ENCODE results near the gene TRMU. TPM values are rescaled to one million over a fixed set of nuclear protein-coding genes. Genes with fewer than 3 reads are reported as not detected.
A peak's percentile ranks its signal among the peaks of the same experiment; 100 is the strongest.

The TRMU gene
- total and polyA plus RNA-seq, 2 of the 4 experiments (the other 2 are of a cell fraction) = 19.0 to 36.4 TPM

GRCh38 chr22:46354993-46355305 lies 19.4 kb downstream of the TRMU start:
- no peak overlapping the region for H4K91ac ChIP-seq (ENCODE audit: insufficient read depth, low read depth, low read length)
- WGBS, 2 experiments (ENCODE audit: extremely low coverage in 2 of 2, insufficient read length in 1 of 2) = no CpG with 5 or more reads among the region's 7 CpGs
- BruUV-seq (replicated peaks) = no TSS peak
- POLR2A ChIA-PET (ENCODE audit: unreplicated experiment) = no interaction called here
- H3K14ac ChIP-seq (replicated peaks; ENCODE audit: low read depth, low read length) = no peak overlapping the region
- no peak for ATAC-seq (ENCODE audit: low read depth)
- no peaks in the 10 kb centered on the region for H3K9me3 ChIP-seq (ENCODE audit: control insufficient read depth, insufficient read depth, low read length)
- no peaks in the 10 kb centered on the region for H3K9me1 ChIP-seq (ENCODE audit: insufficient read depth, low read length)
- H2BK20ac ChIP-seq (ENCODE audit: low read depth, low read length) = no peak overlapping the region
- H2AFZ ChIP-seq (replicated peaks; ENCODE audit: low read length, poor library complexity) = no peak overlapping the region
- intact Hi-C loops (cut with micrococcal nuclease) (loop anchor here (1.0 kb wide), 1 partner anchor 187 kb away; no protein-coding TSS in a partner anchor), dilution Hi-C loops (cut with HindIII; ENCODE audit: low sequenced_read_pairs, unreplicated experiment) (no loop called here), in situ Hi-C loops (cut with MboI; ENCODE audit: low sequenced_read_pairs) (no loop called here)
- H3K18ac ChIP-seq (ENCODE audit: low read depth, low read length) = no peak overlapping the region
- DNase-seq = no peak
- no peaks in the 10 kb centered on the region; a peak in 2 of 4 replicates for H3K79me1 ChIP-seq (ENCODE audit: low read depth in 1 of 2, low read length in 2 of 2)
- no peaks in the 10 kb centered on the region for H3K27me3 ChIP-seq (ENCODE audit: control insufficient read depth, insufficient read depth, low read length)
- no peak overlapping the region for H4K5ac ChIP-seq (ENCODE audit: low read depth, low read length)
- no peak overlapping the region for H2AK5ac ChIP-seq (ENCODE audit: low read depth, low read length)
- peaks cover 27% of the 10 kb centered on the region for H4K20me1 ChIP-seq (ENCODE audit: insufficient read depth, low read length)
- CTCF ChIA-PET = interaction anchor here (1.9 kb wide), 1 partner anchor 19 kb away, joined by 4 read pairs; no protein-coding TSS in a partner anchor
- no peak overlapping the region for H2BK15ac ChIP-seq (ENCODE audit: low read depth, low read length)
- TF ChIP-seq USF2 (IDR thresholded peaks at IDR 0.05; ENCODE audit: low read depth, low read length) (no peak), BHLHE40 (IDR thresholded peaks at IDR 0.05; ENCODE audit: low read depth, low read length) (no peak), MAZ (IDR thresholded peaks at IDR 0.05; ENCODE audit: borderline replicate concordance, low read depth, low read length) (no peak), CHD1 (IDR thresholded peaks at IDR 0.05; ENCODE audit: low read depth, low read length) (no peak), ELK1 (IDR thresholded peaks at IDR 0.05; ENCODE audit: borderline replicate concordance, low read depth, low read length) (no peak), MXI1 (IDR thresholded peaks at IDR 0.05; ENCODE audit: borderline replicate concordance, low read depth, low read length) (no peak), MAFK (IDR thresholded peaks at IDR 0.05; ENCODE audit: low read depth, low read length) (no peak), RCOR1 (IDR thresholded peaks at IDR 0.05; ENCODE audit: insufficient replicate concordance, low read length) (no peak), SMC3 (IDR thresholded peaks at IDR 0.05; ENCODE audit: low read depth, low read length) (no peak), CTCF (conservative IDR thresholded peaks at IDR 0.05; ENCODE audit: low read depth, low read length) (no peak), POLR2A (IDR thresholded peaks at IDR 0.05; ENCODE audit: low read depth, low read length) (no peak), CEBPB (IDR thresholded peaks at IDR 0.05; ENCODE audit: low read depth, low read length) (no peak), FOS (IDR thresholded peaks at IDR 0.05; ENCODE audit: low read depth, low read length) (no peak), RFX5 (IDR thresholded peaks at IDR 0.05; ENCODE audit: low read depth, low read length) (no peak)
- no peak overlapping the region for H2BK120ac ChIP-seq (ENCODE audit: low read depth, low read length)
- H3K56ac ChIP-seq (ENCODE audit: extremely low read depth, insufficient read depth, low read length) = no peak overlapping the region
- no peak overlapping the region for H3K23ac ChIP-seq (ENCODE audit: low read depth, low read length)
- no peak overlapping the region for H3K9ac ChIP-seq (ENCODE audit: low read depth, low read length)
- peak overlapping the region; percentile 9 for H2AK9ac ChIP-seq (replicated peaks; ENCODE audit: low read depth, low read length, poor library complexity)
- H2BK5ac ChIP-seq (ENCODE audit: low read depth, low read length, poor library complexity, severe bottlenecking) = no peak overlapping the region
- H4K8ac ChIP-seq (ENCODE audit: low read depth in 2 of 2, low read length in 2 of 2) = no peak overlapping the region
- no peak overlapping the region for H3K4me3 ChIP-seq (ENCODE audit: insufficient read depth, low read depth, low read length)
- no peak overlapping the region for H3K4me2 ChIP-seq (ENCODE audit: low read depth, low read length)
- H3K27ac ChIP-seq (ENCODE audit: insufficient read depth, low read length) = no peak overlapping the region
- H3K4ac ChIP-seq (ENCODE audit: low read depth, low read length) = no peak overlapping the region
- H3K36me3 ChIP-seq (ENCODE audit: control insufficient read depth, insufficient read depth, low read length) = peaks cover 65% of the 10 kb centered on the region
- no peaks in the 10 kb centered on the region for H3K4me1 ChIP-seq (ENCODE audit: control insufficient read depth, insufficient read depth, low read length)
